Right cardiac atrium (tissue), 5 donors: ENCODE measurements around the gene KRTAP10-7. TPM values are rescaled to one million over a fixed set of nuclear protein-coding genes. Genes with fewer than 3 reads are reported as not detected.
A peak's percentile ranks its signal among the peaks of the same experiment; 100 is the strongest.

Experiments
- ATAC-seq, 2 donors: fragments of 200-7000 bp; cut with Tn5 transposase; one replicate each; pipeline versions ENCODE4 v1.8.0 to v1.9.1; 2020; ENCODE audit warnings: moderate library complexity in 2 of 2, mild to moderate bottlenecking in 1 of 2
- DNase-seq, 3 donors: peaks; one replicate each; pipeline ENCODE4 v3.0.0-alpha.2; 2020
- H3K27ac ChIP-seq: one replicate; pipeline ENCODE4 v1.5.1; 2013; ENCODE audit warnings: mild to moderate bottlenecking, low read length, control low read depth, moderate library complexity
- H3K27me3 ChIP-seq: one replicate; pipeline ENCODE4 v1.6.1; 2013; ENCODE audit not compliant: control insufficient read depth, insufficient read depth
- H3K4me1 ChIP-seq: one replicate; pipeline ENCODE4 v1.6.1; 2013; ENCODE audit warnings: low read length; ENCODE audit not compliant: control insufficient read depth, insufficient read depth
- H3K4me3 ChIP-seq: one replicate; pipeline ENCODE4 v1.5.1; 2013; ENCODE audit warnings: low read length, control low read depth
- H3K9me3 ChIP-seq: one replicate; pipeline ENCODE4 v1.6.1; 2013; ENCODE audit warnings: low read length; ENCODE audit not compliant: control insufficient read depth
- WGBS: extraction: QIAGEN DNeasy Blood & Tissue Kit; methylation state at CpG from one replicate; pipeline ENCODE4 v1.1.7; 2013; 5-methylcytosine and 5-hydroxymethylcytosine counted together
- intact Hi-C, 4 donors: fragments of 100-400 bp; cut with DNase I; formaldehyde crosslinking; loops; one replicate each; pipeline versions ENCODE4 v1.11.0 to v1.14.0; 2022 to 2023
- polyA plus RNA-seq: library from polyadenylated mRNA; stranded (reverse); fragments of 200-250 nt; gene quantifications from one replicate; pipeline ENCODE4 v1.2.3, GENCODE V29; 2013
- total RNA-seq, 4 donors: library from RNA; stranded (reverse); fragmentation: NEBNext Ultra II Directional; extraction: Animal tissue kit (Norgen Biotek cat#: 25700); gene quantifications; one replicate each; pipeline ENCODE4 v1.2.1, GENCODE V29; 2021
- donor health status: healthy with polysubstance abuse.
- donor health status: DM: no; HTN: yes; CAD: no.
- donor health status: DM: no; HTN: no; CAD: no.
- donor health status: DM: no; HTN: yes; CAD: no; lungs with severe emphysema.
- donor health status: DM: yes; HTN: yes; CAD: no.

Gene KRTAP10-7
- total and polyA plus RNA-seq, 5 donors: not detected

- no peak for DNase-seq
- intact Hi-C loops: no loop called here
- WGBS: 98% methylated on average over 1 of the region's 1 CpG
These were observed 36.3 kb upstream of the KRTAP10-7 start for GRCh38 chr21:44564099-44564498.

GRCh38 chr21:44564886-44565598 is 35.4 kb upstream of the KRTAP10-7 start:
- DNase-seq (no peak), ATAC-seq (no peak)
- Histone ChIP-seq H3K27ac (no peak overlapping the region), H3K4me3 (no peak overlapping the region), H3K9me3 (no peaks in the 10 kb centered on the region), H3K4me1 (no peaks in the 10 kb centered on the region), H3K27me3 (no peaks in the 10 kb centered on the region)
- intact Hi-C loops: no loop called here
- 1% methylated on average over 1 of the region's 1 CpG for WGBS

More at GRCh38 chr21:44564099-44564498, 36.3 kb upstream of the KRTAP10-7 start:
- Histone ChIP-seq H3K4me3 (no peak overlapping the region), H3K4me1 (no peaks in the 10 kb centered on the region), H3K27ac (no peak overlapping the region), H3K27me3 (no peaks in the 10 kb centered on the region), H3K9me3 (no peaks in the 10 kb centered on the region)
- no peak for ATAC-seq

GRCh38 chr21:44566403-44566802 is 34.0 kb upstream of the KRTAP10-7 start:
- Histone ChIP-seq H3K9me3 (no peaks in the 10 kb centered on the region), H3K4me3 (no peak overlapping the region), H3K27me3 (no peaks in the 10 kb centered on the region), H3K27ac (no peak overlapping the region), H3K4me1 (no peaks in the 10 kb centered on the region)
- WGBS: 65% methylated on average over 1 of the region's 1 CpG
- intact Hi-C loops: no loop called here
- ATAC-seq (no peak), DNase-seq (no peak)

- DNase-seq: peak in 1 of 3 donors; percentile 48
- Histone ChIP-seq H3K9me3 (no peaks in the 10 kb centered on the region), H3K27ac (no peak overlapping the region), H3K27me3 (no peaks in the 10 kb centered on the region), H3K4me1 (no peaks in the 10 kb centered on the region), H3K4me3 (no peak overlapping the region)
- ATAC-seq: peak in 1 of 2 donors; percentile 11
- 90% methylated on average over 18 of the region's 18 CpGs for WGBS
- intact Hi-C loops: no loop called here
These were observed 32.8 kb upstream of the KRTAP10-7 start for GRCh38 chr21:44567481-44568171.

GRCh38 chr21:44568261-44568660 is 32.1 kb upstream of the KRTAP10-7 start:
- Histone ChIP-seq H3K9me3 (no peaks in the 10 kb centered on the region), H3K4me3 (no peak overlapping the region), H3K27ac (no peak overlapping the region), H3K27me3 (no peaks in the 10 kb centered on the region), H3K4me1 (no peaks in the 10 kb centered on the region)
- WGBS: 72% methylated on average over 12 of the region's 12 CpGs
- DNase-seq (no peak), ATAC-seq (peak in 1 of 2 donors; percentile 12)
- intact Hi-C loops: no loop called here

- 76% methylated on average over 27 of the region's 27 CpGs for WGBS
- intact Hi-C loops: no loop called here
- H3K4me1 ChIP-seq: no peaks in the 10 kb centered on the region
- DNase-seq (no peak), ATAC-seq (no peak)
- H3K27ac ChIP-seq: no peak overlapping the region
- no peaks in the 10 kb centered on the region for H3K9me3 ChIP-seq
- no peak overlapping the region for H3K4me3 ChIP-seq
- H3K27me3 ChIP-seq: no peaks in the 10 kb centered on the region
These were observed 31.5 kb upstream of the KRTAP10-7 start for GRCh38 chr21:44568667-44569556.

GRCh38 chr21:44569861-44570517 is 30.4 kb upstream of the KRTAP10-7 start:
- DNase-seq (no peak), ATAC-seq (no peak)
- WGBS: 82% methylated on average over 12 of the region's 12 CpGs
- no peaks in the 10 kb centered on the region for H3K4me1 ChIP-seq
- no peak overlapping the region for H3K4me3 ChIP-seq
- H3K9me3 ChIP-seq: no peaks in the 10 kb centered on the region
- intact Hi-C loops: no loop called here
- no peak overlapping the region for H3K27ac ChIP-seq
- no peaks in the 10 kb centered on the region for H3K27me3 ChIP-seq

- WGBS: 63% methylated on average over 4 of the region's 4 CpGs
- no peaks in the 10 kb centered on the region for H3K4me1 ChIP-seq
- H3K27ac ChIP-seq: no peak overlapping the region
- intact Hi-C loops: no loop called here
- no peaks in the 10 kb centered on the region for H3K27me3 ChIP-seq
- DNase-seq (no peak), ATAC-seq (no peak)
- H3K9me3 ChIP-seq: no peaks in the 10 kb centered on the region
- no peak overlapping the region for H3K4me3 ChIP-seq
These were observed 29.1 kb upstream of the KRTAP10-7 start for GRCh38 chr21:44571296-44571695.

- Histone ChIP-seq H3K9me3 (no peaks in the 10 kb centered on the region), H3K27me3 (no peaks in the 10 kb centered on the region), H3K4me3 (no peak overlapping the region), H3K27ac (no peak overlapping the region), H3K4me1 (no peaks in the 10 kb centered on the region)
- 92% methylated on average over 40 of the region's 40 CpGs for WGBS
- intact Hi-C loops: no loop called here
- DNase-seq (no peak), ATAC-seq (no peak)
These were observed 28.3 kb upstream of the KRTAP10-7 start for GRCh38 chr21:44571844-44572782.
